Memory B cell (primary cell): ENCODE measurements around the gene PTPN22.

Experiments
- ATAC-seq: fragments of 150-1000 bp; cut with Tn5 transposase; 2 replicates; pipeline ENCODE4 v1.10.0; 2021; ENCODE audit warnings: low read depth, mild to moderate bottlenecking, moderate library complexity
- DNase-seq, 2 donors: peaks; one replicate each; pipeline ENCODE4 v3.0.0; 2022; ENCODE audit warnings: low spot score in 2 of 2
- H3K27ac Mint-ChIP-seq: one replicate; pipeline ENCODE4 v1.8.0; 2022; ENCODE audit warnings: mild to moderate bottlenecking, moderate library complexity, mixed read lengths
- H3K27me3 Mint-ChIP-seq: one replicate; pipeline ENCODE4 v1.8.0; 2022; ENCODE audit warnings: mixed read lengths
- H3K36me3 Mint-ChIP-seq: one replicate; pipeline ENCODE4 v1.8.0; 2022; ENCODE audit warnings: mild to moderate bottlenecking, mixed read lengths
- H3K4me1 Mint-ChIP-seq: one replicate; pipeline ENCODE4 v1.8.0; 2022; ENCODE audit warnings: mixed read lengths
- H3K4me3 Mint-ChIP-seq: one replicate; pipeline ENCODE4 v1.8.0; 2022; ENCODE audit warnings: mild to moderate bottlenecking, moderate library complexity, mixed read lengths
- H3K9me3 Mint-ChIP-seq: one replicate; pipeline ENCODE4 v1.8.0; 2022; ENCODE audit warnings: mixed read lengths

The PTPN22 gene

DNA sequence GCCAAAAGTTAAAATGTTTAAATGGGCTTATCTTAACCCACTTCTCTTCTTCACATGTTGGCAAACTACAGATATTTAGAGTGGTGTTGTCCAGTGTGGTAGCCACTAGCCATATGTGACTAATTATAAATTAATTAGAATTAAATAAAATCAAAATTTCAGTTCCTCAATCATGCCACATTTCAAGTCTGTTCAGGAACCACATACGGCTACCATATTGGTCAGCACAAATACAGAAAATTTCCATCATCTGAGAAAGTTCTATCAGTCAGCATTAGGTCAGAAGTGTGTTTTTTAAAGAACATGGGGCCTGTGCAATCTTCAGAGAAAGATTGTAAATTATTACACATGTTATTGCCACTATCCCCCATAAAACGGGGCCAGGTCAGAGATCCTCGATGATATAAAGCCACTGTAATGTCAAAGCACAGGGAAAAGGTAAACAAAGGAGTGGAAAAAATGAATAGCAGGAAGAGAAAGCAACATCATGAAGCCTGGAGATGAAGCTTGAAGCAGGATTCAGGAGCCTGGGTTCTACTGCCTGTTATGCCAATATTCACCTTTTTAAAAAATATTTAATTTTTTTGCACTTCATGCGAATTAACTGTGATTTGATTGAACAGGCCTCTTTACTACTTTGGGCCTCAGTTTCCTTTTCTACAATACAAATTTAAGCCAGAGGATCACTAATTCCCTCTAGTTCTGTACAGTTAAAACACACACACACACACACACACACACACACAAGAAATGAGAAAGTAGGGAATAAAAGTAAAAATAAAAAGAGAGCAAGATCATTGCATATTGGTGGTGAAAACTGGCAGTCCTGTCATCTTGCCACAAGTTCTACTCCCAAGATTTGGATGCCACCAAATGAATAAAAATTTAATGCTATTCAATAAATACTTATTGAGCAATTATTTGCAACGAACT lies 61.6 kb downstream of the PTPN22 start:
- no peak for DNase-seq
- no peaks in the 10 kb centered on the region for H3K9me3 Mint-ChIP-seq
- no peak overlapping the region for H3K27ac Mint-ChIP-seq
- ATAC-seq: no peak
- H3K36me3 Mint-ChIP-seq: peaks cover 5% of the 10 kb centered on the region
- H3K4me1 Mint-ChIP-seq: peaks cover 30% of the 10 kb centered on the region
- no peaks in the 10 kb centered on the region for H3K27me3 Mint-ChIP-seq
- peak overlapping the region; percentile 44 for H3K4me3 Mint-ChIP-seq

DNA sequence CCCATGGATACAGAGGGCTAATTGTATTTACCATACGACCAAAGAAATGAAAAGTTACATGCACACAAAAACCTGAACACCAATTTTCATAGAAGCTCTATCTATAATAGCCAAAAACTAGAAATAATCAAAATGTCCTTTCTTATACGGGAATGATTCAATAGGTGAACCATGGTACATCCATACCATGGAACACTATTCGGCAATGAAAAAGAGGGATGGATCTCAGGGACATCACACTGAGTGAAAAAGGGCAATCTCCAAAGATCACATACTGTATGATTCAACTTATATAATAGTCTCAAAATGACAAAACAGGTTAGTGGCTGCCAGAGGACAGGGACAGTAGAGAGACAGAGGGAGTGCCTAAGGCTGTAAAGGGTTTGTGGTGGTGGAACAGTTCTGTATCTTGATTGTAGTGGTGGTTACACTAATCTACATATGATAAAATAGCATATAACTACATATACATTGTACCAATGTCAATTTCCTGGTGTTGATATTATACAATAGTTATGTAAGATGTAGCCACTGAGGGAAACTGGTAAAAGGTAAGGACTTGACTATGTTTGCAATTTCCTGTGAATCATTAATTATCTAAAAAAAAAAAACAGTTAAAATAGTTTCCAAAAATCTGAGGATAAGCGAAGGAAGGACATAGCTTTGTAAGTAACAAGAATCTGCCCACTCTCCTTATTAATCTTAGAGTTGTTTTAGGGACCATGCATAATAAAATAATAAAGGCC lies 62.9 kb downstream of the PTPN22 start:
- no peak for DNase-seq

DNA sequence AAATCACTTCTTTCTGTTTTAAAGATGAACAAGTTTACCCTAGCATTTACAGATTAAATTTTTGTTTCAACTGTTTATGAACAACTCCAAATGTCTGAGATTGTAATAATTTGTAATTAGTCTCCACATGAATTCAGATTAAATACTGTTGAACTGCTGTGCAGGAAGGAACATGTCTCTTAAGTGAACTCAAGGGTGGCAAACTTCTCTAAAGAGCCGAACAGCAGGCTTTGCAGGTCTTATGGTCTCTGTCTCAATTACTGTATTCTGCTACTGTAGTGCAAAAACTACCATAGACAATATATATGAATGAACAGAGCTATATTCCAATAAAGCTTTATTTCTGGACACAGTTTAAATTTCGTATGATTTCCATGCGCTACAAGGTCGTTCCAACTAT lies 65.9 kb downstream of the PTPN22 start:
- no peak overlapping the region for H3K4me3 Mint-ChIP-seq
- ATAC-seq: peak; percentile 42
- no peaks in the 10 kb centered on the region for H3K27me3 Mint-ChIP-seq

More for the DNA sequence above, 62.9 kb downstream of the PTPN22 start:
- Mint-ChIP-seq H3K4me1 (peaks cover 34% of the 10 kb centered on the region), H3K27me3 (no peaks in the 10 kb centered on the region), H3K4me3 (no peak overlapping the region), H3K9me3 (no peaks in the 10 kb centered on the region), H3K27ac (no peak overlapping the region), H3K36me3 (peaks cover 5% of the 10 kb centered on the region)
- ATAC-seq: no peak

DNA sequence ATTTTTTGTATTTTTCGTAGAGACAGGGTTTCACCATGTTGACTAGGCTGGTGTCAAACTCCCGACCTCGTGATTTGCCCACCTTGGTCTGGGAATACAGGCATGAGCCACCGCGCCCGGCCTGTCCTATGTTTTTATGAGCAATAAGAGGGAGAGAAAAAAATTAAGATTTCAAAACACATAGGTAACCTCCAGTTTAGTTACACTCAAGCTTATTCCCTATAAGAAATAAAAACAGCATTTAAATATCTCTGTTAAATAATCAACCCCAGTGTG lies 66.3 kb downstream of the PTPN22 start:
- H3K36me3 Mint-ChIP-seq: peaks cover 10% of the 10 kb centered on the region
- H3K4me1 Mint-ChIP-seq: peaks cover 35% of the 10 kb centered on the region

More for the DNA sequence above, 65.9 kb downstream of the PTPN22 start:
- H3K36me3 Mint-ChIP-seq: peaks cover 10% of the 10 kb centered on the region
- peak overlapping the region; percentile 17 for H3K27ac Mint-ChIP-seq
- H3K9me3 Mint-ChIP-seq: no peaks in the 10 kb centered on the region
- H3K4me1 Mint-ChIP-seq: peaks cover 37% of the 10 kb centered on the region
- no peak for DNase-seq

DNA sequence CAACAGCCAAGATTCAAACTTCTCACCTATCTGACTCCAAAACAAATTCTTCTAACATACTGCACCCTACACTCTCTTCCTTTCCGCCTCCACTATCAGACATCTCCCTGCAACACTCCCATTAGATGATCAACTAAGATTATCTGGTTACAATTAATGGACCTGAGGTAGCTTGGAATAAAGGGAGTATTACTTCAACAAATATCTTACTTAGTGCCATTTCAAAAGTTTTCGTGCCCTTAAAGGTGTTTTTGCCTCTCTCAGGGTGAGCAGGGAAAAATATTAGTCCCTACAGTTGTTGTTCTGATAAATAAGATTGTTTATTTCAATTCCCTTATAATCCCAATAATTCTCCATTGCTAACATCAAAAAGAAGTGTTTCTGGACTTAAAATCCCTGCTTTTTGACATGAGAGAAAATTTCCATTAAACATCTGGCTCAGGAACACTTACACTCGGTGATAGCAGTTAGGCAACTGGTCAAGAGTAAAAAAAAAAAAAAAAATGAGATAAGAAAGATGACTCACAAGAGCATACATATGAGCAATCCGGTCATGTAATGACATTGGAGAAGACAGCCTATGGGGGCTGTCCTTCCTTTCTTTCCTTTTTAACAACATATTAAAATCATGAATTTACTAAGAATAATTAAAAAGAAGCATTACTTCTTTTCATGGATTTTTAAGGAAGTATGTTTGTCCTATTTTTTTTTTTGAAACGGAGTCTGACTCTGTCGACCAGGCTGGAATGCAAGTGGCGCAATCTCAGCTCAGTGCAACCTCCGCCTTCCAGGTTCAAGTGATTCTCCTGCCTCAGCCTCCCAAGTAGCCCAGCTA lies 66.9 kb downstream of the PTPN22 start:
- no peak overlapping the region for H3K4me3 Mint-ChIP-seq
- peaks cover 31% of the 10 kb centered on the region for H3K4me1 Mint-ChIP-seq

More for the DNA sequence above, 66.3 kb downstream of the PTPN22 start:
- no peak for ATAC-seq
- no peak overlapping the region for H3K27ac Mint-ChIP-seq
- no peak for DNase-seq
- H3K9me3 Mint-ChIP-seq: no peaks in the 10 kb centered on the region
- no peaks in the 10 kb centered on the region for H3K27me3 Mint-ChIP-seq
- H3K4me3 Mint-ChIP-seq: no peak overlapping the region

DNA sequence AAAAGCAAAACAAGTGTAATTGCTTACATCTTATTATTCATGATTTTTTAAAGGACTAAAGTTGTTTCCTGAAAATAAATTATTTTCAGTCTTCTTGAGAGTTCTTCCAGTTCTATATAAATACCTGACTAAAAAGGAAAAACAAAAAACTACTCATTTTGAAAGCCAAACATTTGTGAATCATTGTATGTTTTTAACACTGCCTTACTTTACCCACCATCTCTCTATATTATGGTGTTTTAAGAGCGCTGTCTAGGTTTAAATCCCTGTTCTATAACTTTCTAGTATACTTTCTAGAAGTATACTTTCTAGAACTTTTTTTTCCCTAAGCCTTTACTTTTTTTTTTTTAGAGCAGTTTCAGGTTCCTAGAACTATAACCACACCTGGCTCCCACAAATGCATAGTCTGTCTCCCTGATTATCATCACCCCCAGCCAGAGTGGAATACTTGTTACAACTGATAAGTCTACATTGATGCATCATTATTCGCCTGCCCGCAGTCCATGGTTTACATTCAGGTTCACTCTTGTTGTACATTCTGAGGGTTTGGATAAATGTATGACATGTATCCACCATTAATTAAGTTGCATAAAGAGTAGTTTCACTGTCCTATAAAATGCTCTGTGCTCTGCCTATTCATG lies 69.0 kb downstream of the PTPN22 start:
- peaks cover 27% of the 10 kb centered on the region for H3K4me1 Mint-ChIP-seq
- H3K27ac Mint-ChIP-seq: no peak overlapping the region
- ATAC-seq (no peak), DNase-seq (no peak)
- H3K27me3 Mint-ChIP-seq: no peaks in the 10 kb centered on the region
- no peaks in the 10 kb centered on the region for H3K9me3 Mint-ChIP-seq
- H3K36me3 Mint-ChIP-seq: peaks cover 10% of the 10 kb centered on the region
- no peak overlapping the region for H3K4me3 Mint-ChIP-seq

More for the DNA sequence above, 66.9 kb downstream of the PTPN22 start:
- Mint-ChIP-seq H3K9me3 (no peaks in the 10 kb centered on the region), H3K27me3 (no peaks in the 10 kb centered on the region), H3K36me3 (peaks cover 10% of the 10 kb centered on the region), H3K27ac (no peak overlapping the region)
- ATAC-seq (no peak), DNase-seq (no peak)

DNA sequence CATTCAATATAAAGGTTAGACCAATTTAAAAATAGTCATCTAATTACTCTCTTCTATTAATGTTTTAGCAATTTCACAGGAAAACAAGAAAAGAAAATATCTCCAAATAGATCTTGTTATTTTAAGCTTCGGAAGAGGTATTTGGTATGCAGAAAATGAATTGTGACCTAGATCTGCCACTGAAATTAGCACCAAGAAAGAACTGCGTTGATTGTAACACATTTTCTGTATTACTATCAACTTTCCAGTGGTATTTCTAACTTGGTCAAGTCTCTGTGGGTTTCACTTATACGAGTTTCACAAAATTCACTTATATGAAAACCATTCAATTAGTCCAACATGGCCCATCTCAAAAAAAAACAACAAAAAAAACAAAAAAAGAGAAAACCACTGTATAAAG lies 71.0 kb downstream of the PTPN22 start:
- ATAC-seq: no peak

DNA sequence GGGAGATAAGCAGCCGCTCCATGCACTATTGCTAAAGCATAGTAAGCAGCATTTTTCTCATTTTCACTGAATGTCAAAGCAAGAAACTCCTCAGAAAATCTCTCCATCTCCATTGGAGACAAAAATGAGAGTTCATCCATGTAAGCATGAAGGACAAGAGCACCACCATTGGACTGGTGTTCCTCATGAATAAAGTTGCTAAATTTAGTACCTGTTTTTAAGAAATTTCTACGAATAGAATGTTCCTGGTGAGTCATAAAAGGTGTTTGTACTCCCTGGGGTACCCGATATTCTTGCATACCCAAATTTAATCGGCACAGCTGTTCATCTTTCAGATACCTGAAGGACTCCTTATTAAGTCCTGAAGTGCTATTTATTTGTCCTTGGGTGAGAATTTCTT lies 74.0 kb downstream of the PTPN22 start:
- H3K36me3 Mint-ChIP-seq: peaks cover 26% of the 10 kb centered on the region
- no peak overlapping the region for H3K27ac Mint-ChIP-seq

More for the DNA sequence above, 71.0 kb downstream of the PTPN22 start:
- DNase-seq: no peak
- H3K9me3 Mint-ChIP-seq: no peaks in the 10 kb centered on the region
- H3K36me3 Mint-ChIP-seq: peaks cover 14% of the 10 kb centered on the region
- H3K27me3 Mint-ChIP-seq: no peaks in the 10 kb centered on the region
- peaks cover 21% of the 10 kb centered on the region for H3K4me1 Mint-ChIP-seq
- no peak overlapping the region for H3K4me3 Mint-ChIP-seq
- no peak overlapping the region for H3K27ac Mint-ChIP-seq

DNA sequence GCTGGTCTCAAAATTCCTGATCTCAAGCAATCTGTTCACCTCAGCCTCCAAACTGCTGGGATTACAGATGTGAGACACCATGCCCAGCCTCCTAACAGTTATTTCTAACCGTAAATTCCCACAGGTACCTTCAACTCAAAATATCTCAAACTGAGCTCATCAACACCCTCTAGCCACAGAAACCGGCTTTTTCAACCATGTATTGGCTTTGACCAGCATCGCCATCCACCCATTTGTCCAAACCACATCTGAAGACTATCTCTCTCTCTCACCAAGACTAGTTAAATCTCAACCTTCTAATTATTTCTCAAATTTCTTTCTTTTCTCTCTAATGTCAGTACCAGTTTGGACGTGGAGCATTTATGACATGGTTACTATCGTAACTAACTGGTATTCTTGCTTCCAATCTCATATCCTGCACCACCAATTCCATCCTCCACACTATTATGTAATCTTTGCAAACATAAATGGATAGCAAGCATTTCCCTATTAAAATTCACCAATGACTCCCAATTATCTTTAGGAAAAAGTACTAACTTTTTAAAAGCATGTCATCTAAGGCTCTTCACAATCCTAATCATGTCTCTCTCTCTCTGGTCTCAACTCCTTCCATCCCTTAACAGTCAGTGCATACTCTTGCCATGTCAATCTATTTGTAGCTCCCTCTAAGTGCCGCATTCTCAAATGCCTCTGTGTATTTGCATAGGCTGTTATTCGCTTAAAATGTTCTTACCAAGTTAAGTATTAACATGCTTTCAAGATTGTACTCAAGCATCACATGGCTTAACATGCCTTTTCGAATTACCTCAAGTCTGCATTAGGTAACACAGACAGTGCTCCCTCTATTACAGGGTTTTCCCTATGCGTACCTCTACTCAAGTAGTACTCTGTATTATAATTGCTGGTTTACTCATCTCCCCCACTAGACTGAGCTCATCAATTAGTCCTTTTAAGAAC lies 77.4 kb downstream of the PTPN22 start:
- ATAC-seq (no peak), DNase-seq (no peak)
- H3K36me3 Mint-ChIP-seq: peaks cover 33% of the 10 kb centered on the region
- H3K9me3 Mint-ChIP-seq: no peaks in the 10 kb centered on the region
- H3K4me1 Mint-ChIP-seq: peaks cover 21% of the 10 kb centered on the region
- H3K4me3 Mint-ChIP-seq: no peak overlapping the region
- H3K27me3 Mint-ChIP-seq: no peaks in the 10 kb centered on the region
- no peak overlapping the region for H3K27ac Mint-ChIP-seq

More for the DNA sequence above, 74.0 kb downstream of the PTPN22 start:
- no peak for DNase-seq
- Mint-ChIP-seq H3K9me3 (no peaks in the 10 kb centered on the region), H3K27me3 (no peaks in the 10 kb centered on the region), H3K4me3 (no peak overlapping the region), H3K4me1 (peaks cover 23% of the 10 kb centered on the region)
- no peak for ATAC-seq

DNA sequence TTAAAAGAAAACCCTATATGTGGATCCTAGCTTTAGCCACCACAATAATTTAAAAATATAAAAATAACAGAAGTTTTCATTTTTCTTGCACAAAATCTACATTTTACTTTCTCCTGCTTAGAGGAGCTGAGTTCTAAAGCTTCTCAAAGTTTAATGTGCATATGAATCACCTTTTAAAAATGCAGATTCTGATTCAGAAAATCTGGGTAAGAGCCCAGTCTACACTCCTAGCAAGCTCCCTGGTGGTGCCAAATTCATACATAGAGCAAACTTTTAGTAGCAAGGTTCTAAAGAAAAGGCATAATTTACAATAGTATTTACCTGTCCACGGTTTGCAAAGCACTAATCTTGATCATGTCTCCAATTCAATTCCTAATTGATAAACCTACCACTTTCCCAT lies 78.5 kb downstream of the PTPN22 start:
- no peak for DNase-seq
- Mint-ChIP-seq H3K36me3 (peaks cover 33% of the 10 kb centered on the region), H3K9me3 (no peaks in the 10 kb centered on the region), H3K4me3 (no peak overlapping the region), H3K27ac (no peak overlapping the region), H3K4me1 (peaks cover 17% of the 10 kb centered on the region), H3K27me3 (no peaks in the 10 kb centered on the region)
- no peak for ATAC-seq

DNA sequence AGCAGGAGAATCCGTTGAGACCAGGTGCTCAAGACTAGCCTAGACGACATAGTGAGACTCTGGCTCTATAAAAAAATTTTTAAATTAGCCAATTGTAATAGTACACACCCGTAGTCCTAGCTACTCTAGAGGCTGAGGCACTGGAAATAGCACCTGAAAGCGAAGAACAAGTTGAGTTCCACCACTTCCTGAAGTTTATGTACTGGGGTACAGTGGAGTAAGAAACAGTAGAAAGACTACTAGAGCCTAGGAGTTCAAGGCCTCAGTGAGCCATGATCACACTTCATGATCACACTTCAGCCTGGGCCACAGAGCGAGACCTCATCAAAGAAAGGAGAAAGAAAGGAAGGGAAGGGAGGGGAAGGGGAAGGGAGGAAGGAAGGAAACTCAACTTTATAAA lies 79.0 kb downstream of the PTPN22 start:
- Mint-ChIP-seq H3K27ac (peak overlapping the region; percentile 0), H3K4me1 (peaks cover 20% of the 10 kb centered on the region), H3K9me3 (no peaks in the 10 kb centered on the region), H3K27me3 (no peaks in the 10 kb centered on the region), H3K4me3 (no peak overlapping the region), H3K36me3 (peaks cover 29% of the 10 kb centered on the region)
- no peak for ATAC-seq
- DNase-seq: no peak

DNA sequence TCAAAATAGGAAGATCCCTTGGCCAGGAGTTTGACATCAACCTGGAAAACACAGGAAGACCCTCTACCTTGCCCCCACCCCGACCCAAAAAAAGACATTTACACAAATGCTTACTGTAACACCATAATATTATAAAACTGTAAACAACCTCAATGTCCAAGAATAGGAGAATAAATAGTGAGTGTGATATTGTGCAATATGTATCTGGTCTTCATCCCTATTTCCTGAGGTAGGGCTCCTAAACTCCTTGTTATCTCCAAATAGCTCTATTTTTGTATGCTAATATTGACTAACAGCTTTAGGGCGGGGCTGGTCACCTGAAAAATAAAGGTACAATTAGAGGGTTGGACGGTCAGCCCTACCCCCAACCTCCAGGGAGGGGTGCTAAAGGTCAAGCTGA lies 82.7 kb downstream of the PTPN22 start:
- Mint-ChIP-seq H3K36me3 (peaks cover 12% of the 10 kb centered on the region), H3K4me1 (peaks cover 23% of the 10 kb centered on the region), H3K9me3 (no peaks in the 10 kb centered on the region), H3K4me3 (no peak overlapping the region), H3K27ac (no peak overlapping the region), H3K27me3 (no peaks in the 10 kb centered on the region)
- ATAC-seq (no peak), DNase-seq (no peak)

DNA sequence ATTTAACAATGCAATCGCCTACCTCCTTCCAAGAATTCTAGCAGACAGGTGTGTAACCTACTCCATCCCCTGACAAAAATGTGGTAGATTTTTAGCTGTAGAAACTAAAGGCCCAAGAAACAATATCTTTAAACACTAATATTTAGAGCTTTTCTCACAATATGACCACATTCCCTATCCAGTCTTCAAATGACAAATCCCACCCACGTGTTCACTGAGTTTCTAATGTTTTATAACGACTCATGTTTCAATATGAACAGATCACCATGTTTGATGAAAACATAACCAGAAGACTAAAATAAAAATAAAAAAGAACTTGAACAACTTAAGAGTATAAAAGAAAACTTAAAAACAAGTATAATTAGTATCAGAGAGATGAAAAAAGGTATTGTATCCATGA lies 83.8 kb downstream of the PTPN22 start:
- Mint-ChIP-seq H3K27ac (peak overlapping the region; percentile 80), H3K36me3 (peaks cover 8% of the 10 kb centered on the region), H3K4me3 (no peak overlapping the region), H3K4me1 (peaks cover 25% of the 10 kb centered on the region), H3K9me3 (no peaks in the 10 kb centered on the region), H3K27me3 (no peaks in the 10 kb centered on the region)
- DNase-seq (no peak), ATAC-seq (no peak)
